ENCODE results near the gene SOCS7.

DNA sequence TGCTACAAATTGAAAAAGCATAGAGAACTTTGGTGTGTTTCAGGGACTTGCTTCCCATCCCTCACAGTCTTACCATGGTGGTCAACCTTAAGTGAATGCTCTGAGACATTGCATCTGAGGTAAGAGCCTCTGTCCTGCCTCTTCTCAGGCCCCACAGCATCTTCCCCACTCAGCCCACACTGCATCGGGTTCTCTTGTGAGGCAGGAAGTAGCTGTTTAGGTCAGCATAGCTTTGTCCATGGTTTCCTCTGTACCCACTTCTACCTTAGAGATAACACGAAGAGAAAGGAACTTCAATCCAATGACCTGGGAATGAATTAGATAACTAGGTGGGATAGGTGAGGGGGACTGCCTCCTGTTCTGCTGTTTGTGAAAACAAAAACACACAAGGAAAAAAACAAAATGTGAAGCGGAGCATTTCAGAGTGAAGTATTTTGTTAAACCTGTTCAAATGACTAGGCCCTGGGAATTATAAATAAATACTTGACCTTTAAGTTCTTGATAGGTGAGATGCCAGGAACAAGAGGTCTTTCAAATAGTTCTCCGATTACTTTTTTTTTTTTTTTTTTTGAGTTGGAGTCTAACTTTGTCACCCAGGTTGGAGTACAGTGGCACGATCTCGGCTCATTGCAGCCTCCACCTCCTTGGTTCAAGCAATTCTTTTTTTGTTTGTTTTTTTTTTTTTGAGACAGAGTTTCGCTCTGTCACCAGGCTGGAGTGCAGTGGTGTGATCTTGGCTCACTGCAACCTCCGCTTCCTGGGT lies 17.7 kb downstream of the SOCS7 start:
- no peak for TF ChIP-seq CTCF (optimal IDR thresholded peaks at IDR 0.05 in 1 of 3, IDR thresholded peaks at IDR 0.05 in 1 of 3, conservative IDR thresholded peaks at IDR 0.05 in 1 of 3; ENCODE audit: extremely low read depth in 1 of 3, insufficient read depth in 2 of 3, low read length in 3 of 3)
- no peak for TF ChIP-seq EZH2 (IDR thresholded peaks at IDR 0.05; ENCODE audit: low read length)

Data from keratinocyte (primary cell).